HFFc6 (cell line): Measurements from ENCODE around the gene ATE1. TPM values are rescaled to one million over a fixed set of nuclear protein-coding genes. Genes with fewer than 3 reads are reported as not detected.
A peak's percentile ranks its signal among the peaks of the same experiment; 100 is the strongest.

Experiments used
- DNase-seq: peaks from one replicate; pipeline ENCODE4 v3.0.0-alpha.2; 2018
- H3K27ac Mint-ChIP-seq: 2 replicates; pipeline ENCODE4 v1.8.0; 2020; ENCODE audit warnings: mild to moderate bottlenecking, mixed read lengths
- H3K27me3 Mint-ChIP-seq: 2 replicates; pipeline ENCODE4 v1.8.0; 2021; ENCODE audit warnings: mild to moderate bottlenecking, moderate library complexity, mixed read lengths; ENCODE audit not compliant: insufficient read depth
- H3K36me3 Mint-ChIP-seq: 2 replicates; pipeline ENCODE4 v1.8.0; 2021; ENCODE audit warnings: low read depth, mixed read lengths
- H3K4me1 Mint-ChIP-seq: 2 replicates; pipeline ENCODE4 v1.8.0; 2020; ENCODE audit warnings: low read depth, mixed read lengths
- H3K4me3 Mint-ChIP-seq: 2 replicates; pipeline ENCODE4 v1.8.0; 2020; ENCODE audit warnings: mild to moderate bottlenecking, moderate library complexity, mixed read lengths
- H3K9me3 Mint-ChIP-seq: 2 replicates; pipeline ENCODE4 v1.8.0; 2020; ENCODE audit warnings: mild to moderate bottlenecking, mixed read lengths
- CTCF ChIP-seq: fragments of 200-600 bp; sonication (generic); IDR thresholded peaks from 2 replicates; pipeline ENCODE4 v1.5.0; 2021; ENCODE audit warnings: antibody characterized with exemption, mild to moderate bottlenecking
- total RNA-seq, 6 experiments: library from RNA; stranded (reverse); fragmentation: NEBNext Ultra II Directional; extraction: Animal tissue kit (Norgen Biotek cat#: 25700); gene quantifications; 2 replicates in 1 of 6; 3 replicates in 5 of 6; pipeline ENCODE4 v1.2.3, GENCODE V29; 2021

Gene ATE1
- total RNA-seq, 6 experiments from 2014 or later: 19.4 to 25.2 (median 21.0) TPM

- no peak overlapping the region for H3K27ac Mint-ChIP-seq
- H3K27me3 Mint-ChIP-seq: no peaks in the 10 kb centered on the region
- peaks cover 14% of the 10 kb centered on the region for H3K4me1 Mint-ChIP-seq
- TF ChIP-seq CTCF: no peak
- H3K36me3 Mint-ChIP-seq: peaks cover 31% of the 10 kb centered on the region
- H3K9me3 Mint-ChIP-seq: no peaks in the 10 kb centered on the region
- DNase-seq: no peak
- no peak overlapping the region for H3K4me3 Mint-ChIP-seq
These were observed 13.2 kb downstream of the ATE1 start for GRCh38 chr10:121914661-121915060.

- Mint-ChIP-seq H3K27ac (peak overlapping the region; percentile 81; the same call in 1 of the 2 replicates), H3K4me1 (peaks cover 8% of the 10 kb centered on the region), H3K4me3 (no peak overlapping the region), H3K36me3 (peaks cover 10% of the 10 kb centered on the region), H3K27me3 (no peaks in the 10 kb centered on the region), H3K9me3 (no peaks in the 10 kb centered on the region)
- no peak for TF ChIP-seq CTCF
- DNase-seq: no peak
These were observed 16.5 kb downstream of the ATE1 start for GRCh38 chr10:121911421-121911697.

GRCh38 chr10:121910673-121911420 is 17.0 kb downstream of the ATE1 start:
- DNase-seq: peak; percentile 17
- peaks cover 10% of the 10 kb centered on the region for H3K36me3 Mint-ChIP-seq
- peak overlapping the region; percentile 81 for H3K27ac Mint-ChIP-seq
- H3K4me1 Mint-ChIP-seq: peaks cover 8% of the 10 kb centered on the region
- no peaks in the 10 kb centered on the region for H3K27me3 Mint-ChIP-seq
- no peaks in the 10 kb centered on the region for H3K9me3 Mint-ChIP-seq
- no peak for TF ChIP-seq CTCF
- H3K4me3 Mint-ChIP-seq: no peak overlapping the region; the same call in 1 of the 2 replicates

GRCh38 chr10:121904888-121905287 is 22.9 kb downstream of the ATE1 start:
- H3K27me3 Mint-ChIP-seq: no peaks in the 10 kb centered on the region
- no peak overlapping the region for H3K4me3 Mint-ChIP-seq
- no peaks in the 10 kb centered on the region for H3K9me3 Mint-ChIP-seq
- no peak for DNase-seq
- H3K27ac Mint-ChIP-seq: no peak overlapping the region
- no peaks in the 10 kb centered on the region for H3K4me1 Mint-ChIP-seq
- no peak for TF ChIP-seq CTCF
- H3K36me3 Mint-ChIP-seq: no peaks in the 10 kb centered on the region

- Mint-ChIP-seq H3K27ac (no peak overlapping the region), H3K36me3 (no peaks in the 10 kb centered on the region), H3K4me1 (no peaks in the 10 kb centered on the region), H3K9me3 (no peaks in the 10 kb centered on the region), H3K27me3 (no peaks in the 10 kb centered on the region), H3K4me3 (no peak overlapping the region)
- DNase-seq: peak; percentile 65
- TF ChIP-seq CTCF: peak; percentile 90
These were observed 27.2 kb downstream of the ATE1 start for GRCh38 chr10:121900443-121901174.
